HepG2 (cell line): ENCODE measurements around the gene EEPD1. TPM values are rescaled to one million over a fixed set of nuclear protein-coding genes. Genes with fewer than 3 reads are reported as not detected.

ENCODE experiments used
- ATAC-seq: fragments of 200-7000 bp; cut with Tn5 transposase; 3 replicates; pipeline ENCODE4 v1.9.1; 2020; ENCODE audit warnings: mild to moderate bottlenecking, moderate library complexity
- BruUV-seq: library from RNA; stranded (reverse); fragments of 400-500 nt; replicated peaks from 2 replicates; lab custom pipeline; 2021; lab: Mats Ljungman, UMichigan
- CTCF ChIA-PET: fragments of 300-600 bp; formaldehyde crosslinking; extraction: SDS; loops from one replicate; lab custom pipeline; 2021; ENCODE audit warnings: low total read pairs, inconsistent platforms, low intra/inter-chr PET ratio; lab: Yijun Ruan, JAX
- POLR2A ChIA-PET: fragments of 350-600 bp; sonication (Branson Sonifier 250); formaldehyde crosslinking; loops from one replicate; lab custom pipeline; 2020; ENCODE audit warnings: antibody characterized with exemption, inconsistent platforms; lab: Yijun Ruan, JAX
- DNase-seq: peaks from one replicate; pipeline ENCODE4 v3.0.0-alpha.2; 2015; ENCODE audit warnings: low spot score
- FAIRE-seq: peaks from 3 replicates; lab custom pipeline; 2011; peaks lifted over from hg19 to GRCh38; lab: Jason Lieb, UNC
- H2AFZ ChIP-seq: one replicate; pipeline ENCODE4 v1.6.1; 2011; ENCODE audit warnings: low read length, inconsistent platforms
- H3K27ac ChIP-seq: fragments of 300-600 bp; 3 replicates; pipeline ENCODE4 v1.8.0; 2011; ENCODE audit warnings: mixed run types, mild to moderate bottlenecking, mixed read lengths, low read length, inconsistent platforms; ENCODE audit not compliant: insufficient read depth; ENCODE audit errors: extremely low read length
- H3K27me3 ChIP-seq, 2 experiments: fragments of 200-600 bp in 1 of 2; 2 replicates in 1 of 2; 3 replicates in 1 of 2; pipeline versions ENCODE4 v1.6.0 to v1.8.0; 2011; ENCODE audit warnings: low read length in 2 of 2, mild to moderate bottlenecking in 2 of 2, moderate library complexity in 2 of 2, inconsistent platforms in 1 of 2; ENCODE audit not compliant: insufficient read depth in 2 of 2, control insufficient read depth in 1 of 2
- H3K36me3 ChIP-seq, 2 experiments: fragments of 200-600 bp in 1 of 2; replicated peaks in 1 of 2; 2 replicates in 1 of 2; 3 replicates in 1 of 2; pipeline versions ENCODE4 v1.5.1 to v1.8.0; 2011; ENCODE audit warnings: low read length in 2 of 2, inconsistent platforms in 1 of 2; ENCODE audit not compliant: insufficient read depth in 2 of 2, control insufficient read depth in 1 of 2
- H3K4me1 ChIP-seq: 2 replicates; pipeline ENCODE4 v1.5.1; 2012; ENCODE audit warnings: low read length, inconsistent platforms; ENCODE audit not compliant: insufficient read depth
- H3K4me2 ChIP-seq: 2 replicates; pipeline ENCODE4 v1.6.0; 2011; ENCODE audit warnings: low read depth, low read length, inconsistent platforms
- H3K4me3 ChIP-seq, 3 experiments: fragments of 200-600 bp in 1 of 3; sonication (generic), shearing (Covaris generic) in 1 of 3; replicated peaks in 1 of 3; 2 replicates each; pipeline ENCODE4 v1.5.1; 2011 to 2016; ENCODE audit warnings: low read length in 3 of 3, inconsistent platforms in 2 of 3, low read depth in 2 of 3, mild to moderate bottlenecking in 2 of 3, control low read depth in 1 of 3, mixed read lengths in 1 of 3; ENCODE audit not compliant: insufficient read depth in 1 of 3
- H3K79me2 ChIP-seq: one replicate; pipeline ENCODE4 v1.6.1; 2011; ENCODE audit warnings: low read length, inconsistent platforms; ENCODE audit not compliant: insufficient read depth
- H3K9ac ChIP-seq: 2 replicates; pipeline ENCODE4 v1.6.0; 2011; ENCODE audit warnings: mild to moderate bottlenecking, low read depth, low read length, inconsistent platforms; ENCODE audit not compliant: insufficient read depth
- H3K9me3 ChIP-seq: 2 replicates; pipeline ENCODE4 v1.5.1; 2012; ENCODE audit warnings: mild to moderate bottlenecking, low read length
- H4K20me1 ChIP-seq: 2 replicates; pipeline ENCODE4 v1.6.0; 2011; ENCODE audit warnings: inconsistent platforms, mild to moderate bottlenecking, low read length, moderate library complexity; ENCODE audit not compliant: insufficient read depth
- DNMT3B ChIP-seq: conservative IDR thresholded peaks from 2 replicates; pipeline ENCODE4 v1.6.1; 2016; ENCODE audit warnings: missing biosample characterization, control low read depth
- FOXA3 ChIP-seq: IDR thresholded peaks from 2 replicates; pipeline ENCODE4 v1.6.1; 2016; ENCODE audit warnings: missing genetic modification reagents, missing compliant biosample characterization
- NPAS2 ChIP-seq: sonication (generic); formaldehyde crosslinking; IDR thresholded peaks from 2 replicates; pipeline ENCODE4 v1.8.0; 2022; ENCODE audit warnings: mild to moderate bottlenecking, missing genetic modification reagents, borderline replicate concordance
- SYNCRIP ChIP-seq: fragments of 200-400 bp; formaldehyde crosslinking; IDR thresholded peaks from 2 replicates; pipeline ENCODE4 v1.6.1; 2018; ENCODE audit warnings: mild to moderate bottlenecking, low read depth, low read length; ENCODE audit not compliant: insufficient read depth
- THRA ChIP-seq: sonication (generic); formaldehyde crosslinking; IDR thresholded peaks from 2 replicates; pipeline ENCODE4 v1.4.0; 2020; ENCODE audit warnings: missing genetic modification reagents, borderline replicate concordance
- ZNF513 ChIP-seq: sonication (generic); formaldehyde crosslinking; conservative IDR thresholded peaks from 2 replicates; pipeline ENCODE4 v1.5.0; 2020; ENCODE audit warnings: missing genetic modification reagents
- ZNF576 ChIP-seq: sonication (generic); formaldehyde crosslinking; IDR thresholded peaks from 2 replicates; pipeline ENCODE4 v1.4.0; 2020; ENCODE audit warnings: mild to moderate bottlenecking, missing genetic modification reagents
- ZNF674 ChIP-seq: sonication (generic); formaldehyde crosslinking; IDR thresholded peaks from 2 replicates; pipeline ENCODE4 v1.5.0; 2020; ENCODE audit warnings: low read depth, mild to moderate bottlenecking, missing genetic modification reagents
- ZNF816 ChIP-seq: sonication (generic); formaldehyde crosslinking; IDR thresholded peaks from 2 replicates; pipeline ENCODE4 v1.8.0; 2022; ENCODE audit warnings: missing genetic modification reagents, mild to moderate bottlenecking, borderline replicate concordance
- WGBS: methylation state at CpG from one replicate; pipeline ENCODE4 v1.1.6; 2017; ENCODE audit warnings: low lambda C conversion rate; 5-methylcytosine and 5-hydroxymethylcytosine counted together
- in situ Hi-C: cut with HindIII; loops from 2 replicates; pipeline ENCODE4 v1.10.0; 2017; ENCODE audit warnings: low pct_unique_long_range_greater_than_20kb; ENCODE audit not compliant: extremely low pct_ligation_motif_present
- intact Hi-C: fragments of 100-400 bp; cut with micrococcal nuclease; formaldehyde crosslinking; loops from one replicate; pipeline ENCODE4 v1.10.0; 2022; ENCODE audit not compliant: unreplicated experiment
- polyA plus RNA-seq, 8 experiments: library from polyadenylated mRNA; depleted of rRNA in 3 of 8; stranded (reverse) in 7 of 8; unstranded in 1 of 8; fragments of >200 nt; fragmentation: Illumina TruSeq in 4 of 8; extraction: Trizol in 4 of 8; gene quantifications; 2 replicates each; pipeline versions ENCODE4 v1.2.1 to v1.2.3, GENCODE V29; 2011 to 2016; ENCODE audit warnings: low read depth in 4 of 8, missing spikeins in 1 of 8, mixed read lengths in 1 of 8; ENCODE audit not compliant: insufficient read depth in 1 of 8
- total RNA-seq, 5 experiments: library from RNA; depleted of rRNA; stranded (reverse); fragments of >200 nt; fragmentation: Illumina TruSeq; extraction: Trizol; gene quantifications; 2 replicates each; pipeline ENCODE4 v1.2.3, GENCODE V29; 2016; ENCODE audit warnings: low read depth in 1 of 5

Gene EEPD1
- total and polyA plus RNA-seq, 2 of the 13 experiments (the other 11 are each of a cell fraction or from before 2014, with no cell fraction given): 10.1 to 16.4 TPM

- intact Hi-C loops (no loop called here), in situ Hi-C loops (loop anchor here (25.0 kb wide), 1 partner anchor 599 kb away; no protein-coding TSS in a partner anchor)
- Histone ChIP-seq H3K27me3 (peaks cover 0 to 3% of the 10 kb centered on the region in 2 experiments; a peak in 2 of 5 replicates), H3K9ac (no peak overlapping the region), H2AFZ (no peak overlapping the region), H3K4me2 (peak overlapping the region; percentile 88), H3K36me3 (no peaks in the 10 kb centered on the region), H3K9me3 (no peaks in the 10 kb centered on the region), H3K4me1 (peaks cover 36% of the 10 kb centered on the region), H4K20me1 (no peaks in the 10 kb centered on the region), H3K79me2 (no peaks in the 10 kb centered on the region), H3K4me3 (peak overlapping the region in 1 of 3 experiments; percentile 80; a peak in 1 of 6 replicates), H3K27ac (no peak overlapping the region)
- no TSS peak for BruUV-seq
- ATAC-seq (no peak; the same call in 1 of the 3 replicates), FAIRE-seq (no peak), DNase-seq (no peak)
- TF ChIP-seq ZNF674 (CRISPR knock-in tag) (no peak), NPAS2 (CRISPR knock-in tag) (no peak), ZNF576 (CRISPR knock-in tag) (no peak), DNMT3B (CRISPR knock-in tag) (no peak), ZNF513 (CRISPR knock-in tag) (no peak), ZNF816 (CRISPR knock-in tag) (no peak), THRA (no peak), FOXA3 (CRISPR knock-in tag) (no peak), SYNCRIP (no peak)
- ChIA-PET CTCF (no interaction called here), POLR2A (no interaction called here)
- WGBS: 54% methylated on average over 4 of the region's 7 CpGs
These were observed 158.5 kb downstream of the EEPD1 start for GRCh38 chr7:36311539-36311938.
